ENCODE data around the gene ATOH8.

ATOH8 gene

DNA sequence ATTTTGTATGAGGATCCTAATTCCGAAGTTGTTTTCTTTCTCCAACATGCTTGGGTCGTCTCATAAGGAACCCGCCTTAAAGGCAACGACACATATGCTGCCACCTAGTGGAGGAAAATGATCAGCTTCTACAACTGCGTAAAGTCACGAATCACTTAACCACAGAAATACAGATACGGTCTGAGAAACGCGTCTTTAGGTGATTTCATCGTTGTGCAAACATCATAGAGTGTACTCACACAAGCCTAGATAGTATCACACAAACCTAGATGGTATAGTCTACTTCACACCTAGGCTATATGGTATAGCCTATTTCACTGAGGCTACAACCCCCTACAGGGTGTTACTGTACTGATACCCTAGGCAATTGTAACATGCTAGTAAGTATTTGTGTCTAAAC lies 46.5 kb upstream of the ATOH8 start:
- peak; percentile 81 for TF ChIP-seq CTCF (IDR thresholded peaks at IDR 0.05; ENCODE audit: low read depth, low read length, missing control alignments)
- no peak overlapping the region for H3K4me3 ChIP-seq (ENCODE audit: low read depth, low read length)
- DNase-seq (ENCODE audit: low read depth) = peak; percentile 72

- H3K4me3 ChIP-seq (ENCODE audit: low read depth, low read length) = no peak overlapping the region
- no peak for DNase-seq (ENCODE audit: low read depth)
- no peak for TF ChIP-seq CTCF (IDR thresholded peaks at IDR 0.05; ENCODE audit: low read depth, low read length, missing control alignments)
These were observed 45.1 kb upstream of the ATOH8 start for GRCh38 chr2:85708641-85709040.

- no peak for TF ChIP-seq CTCF (IDR thresholded peaks at IDR 0.05; ENCODE audit: low read depth, low read length, missing control alignments)
- no peak overlapping the region for H3K4me3 ChIP-seq (ENCODE audit: low read depth, low read length)
- no peak for DNase-seq (ENCODE audit: low read depth)
These were observed 44.4 kb upstream of the ATOH8 start for GRCh38 chr2:85709401-85709811.

- H3K4me3 ChIP-seq (ENCODE audit: low read depth, low read length) = no peak overlapping the region
- DNase-seq (ENCODE audit: low read depth) = no peak
- no peak for TF ChIP-seq CTCF (IDR thresholded peaks at IDR 0.05; ENCODE audit: low read depth, low read length, missing control alignments)
These were observed 42.9 kb upstream of the ATOH8 start for GRCh38 chr2:85710687-85711577.

DNA sequence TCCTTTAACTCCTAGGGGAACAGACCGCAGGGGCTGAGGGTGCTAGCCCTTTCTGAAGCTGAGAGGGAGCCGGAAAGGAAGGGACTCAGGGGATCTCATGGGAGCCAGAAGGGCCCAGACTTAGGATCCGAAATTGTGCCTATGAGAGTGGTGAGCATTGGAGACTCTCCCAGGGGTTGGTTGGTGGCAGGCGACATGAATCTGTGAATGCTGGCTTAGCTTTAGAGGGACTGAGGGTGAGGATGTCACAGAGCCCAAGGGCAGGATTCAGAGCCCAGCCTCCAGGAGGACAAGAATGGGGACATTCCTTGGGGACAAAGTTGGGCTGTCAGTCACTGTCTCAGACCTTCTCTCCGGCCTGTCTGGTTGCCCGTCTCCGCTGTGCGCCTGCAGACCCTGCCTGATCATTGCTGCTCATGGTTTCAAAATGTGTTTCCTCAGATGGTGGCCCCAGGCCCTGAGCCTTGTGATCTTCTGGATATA lies 42.2 kb upstream of the ATOH8 start:
- no peak overlapping the region for H3K4me3 ChIP-seq (ENCODE audit: low read depth, low read length)
- no peak for TF ChIP-seq CTCF (IDR thresholded peaks at IDR 0.05; ENCODE audit: low read depth, low read length, missing control alignments)

GRCh38 chr2:85712336-85712735 lies 41.5 kb upstream of the ATOH8 start:
- DNase-seq (ENCODE audit: low read depth) = no peak
- H3K4me3 ChIP-seq (ENCODE audit: low read depth, low read length) = no peak overlapping the region
- no peak for TF ChIP-seq CTCF (IDR thresholded peaks at IDR 0.05; ENCODE audit: low read depth, low read length, missing control alignments)

More for the DNA sequence above, 42.2 kb upstream of the ATOH8 start:
- no peak for DNase-seq (ENCODE audit: low read depth)

All from GM12864 (cell line).